ENCODE results near the gene IMPA2. TPM values are rescaled to one million over a fixed set of nuclear protein-coding genes. Genes with fewer than 3 reads are reported as not detected.
"Not testable (repeated sequence)": the region's sequence is repeated elsewhere in the genome, so short reads cannot be mapped to it uniquely, and the experiment has no call there.

Gene IMPA2
- total RNA-seq, 1 donor from 2014 or later = 61.0 TPM

GRCh38 chr18:12030670-12031069, 49.4 kb downstream of the IMPA2 start:
- DNase-seq = no peak

GRCh38 chr18:12031181-12031580, 49.9 kb downstream of the IMPA2 start:
- DNase-seq = no peak

GRCh38 chr18:12031846-12032245, 50.5 kb downstream of the IMPA2 start:
- DNase-seq = no peak

- no peak for DNase-seq
Observed at GRCh38 chr18:12032786-12033642, 51.7 kb downstream of the IMPA2 start.

GRCh38 chr18:12033643-12034025, 52.3 kb downstream of the IMPA2 start:
- DNase-seq = no peak

- no peak for DNase-seq
Observed at GRCh38 chr18:12034241-12035100, 53.2 kb downstream of the IMPA2 start.

GRCh38 chr18:12035481-12035880, 54.2 kb downstream of the IMPA2 start:
- no peak for DNase-seq

- no peak for DNase-seq
Observed at GRCh38 chr18:12036201-12036751, 55.0 kb downstream of the IMPA2 start.

- peak; percentile 7 for DNase-seq
Observed at GRCh38 chr18:12038082-12038638, 56.9 kb downstream of the IMPA2 start.

GRCh38 chr18:12038639-12039539, 57.6 kb downstream of the IMPA2 start:
- peak; percentile 33 for DNase-seq

- DNase-seq = not testable (repeated sequence)
Observed at GRCh38 chr18:12039540-12039930, 58.2 kb downstream of the IMPA2 start.

GRCh38 chr18:12041561-12041960, 60.3 kb downstream of the IMPA2 start:
- no peak for DNase-seq

GRCh38 chr18:12043811-12044210, 62.5 kb downstream of the IMPA2 start:
- DNase-seq = no peak

GRCh38 chr18:12044591-12044990, 63.3 kb downstream of the IMPA2 start:
- no peak for DNase-seq

GRCh38 chr18:12046046-12046750, 64.9 kb downstream of the IMPA2 start:
- no peak for DNase-seq

- DNase-seq = no peak
Observed at GRCh38 chr18:12046751-12047335, 65.5 kb downstream of the IMPA2 start.

GRCh38 chr18:12048010-12048826, 66.9 kb downstream of the IMPA2 start:
- DNase-seq = no peak

GRCh38 chr18:12048827-12049175, 67.5 kb downstream of the IMPA2 start:
- DNase-seq = no peak

GRCh38 chr18:12049978-12050811, 68.9 kb downstream of the IMPA2 start:
- no peak for DNase-seq
